KMS-11 (cell line): ENCODE measurements around the gene JARID2.

ENCODE experiments used
- H2AFZ ChIP-seq: fragments of 200-600 bp; sonication (generic); 2 replicates; pipeline ENCODE4 v1.6.1; 2016; ENCODE audit warnings: antibody characterized with exemption, mixed run types, low read depth
- H3K27ac ChIP-seq: fragments of 200-600 bp; sonication (generic); 2 replicates; pipeline ENCODE4 v1.6.1; 2016; ENCODE audit warnings: mild to moderate bottlenecking, mixed run types
- H3K27me3 ChIP-seq: fragments of 200-600 bp; sonication (generic); 2 replicates; pipeline ENCODE4 v1.6.1; 2017; ENCODE audit warnings: mild to moderate bottlenecking, low read depth, mixed run types, moderate library complexity; ENCODE audit not compliant: insufficient read depth
- H3K36me3 ChIP-seq: fragments of 200-600 bp; sonication (generic); 2 replicates; pipeline ENCODE4 v1.6.1; 2017; ENCODE audit warnings: mild to moderate bottlenecking, mixed run types; ENCODE audit not compliant: insufficient read depth
- H3K4me1 ChIP-seq: fragments of 200-600 bp; sonication (generic); 2 replicates; pipeline ENCODE4 v1.6.1; 2016; ENCODE audit warnings: mild to moderate bottlenecking, low read depth, mixed run types; ENCODE audit not compliant: poor library complexity, severe bottlenecking
- H3K4me2 ChIP-seq: fragments of 200-600 bp; sonication (generic); 2 replicates; pipeline ENCODE4 v1.7.0; 2016; ENCODE audit warnings: mild to moderate bottlenecking, mixed run types
- H3K4me3 ChIP-seq: fragments of 200-600 bp; sonication (generic); IDR thresholded peaks from 2 replicates; pipeline ENCODE4 v1.6.1; 2017; ENCODE audit warnings: low read depth, low read length, mixed read lengths; ENCODE audit not compliant: insufficient read depth
- H3K79me2 ChIP-seq: fragments of 200-600 bp; sonication (generic); 2 replicates; pipeline ENCODE4 v1.6.1; 2016; ENCODE audit warnings: low read depth, mixed run types; ENCODE audit not compliant: insufficient read depth
- H3K9ac ChIP-seq: fragments of 200-600 bp; sonication (generic); 2 replicates; pipeline ENCODE4 v1.6.1; 2016; ENCODE audit warnings: mild to moderate bottlenecking, mixed run types
- H4K20me1 ChIP-seq: fragments of 200-600 bp; sonication (generic); 2 replicates; pipeline ENCODE4 v1.6.1; 2016; ENCODE audit warnings: mild to moderate bottlenecking, mixed run types; ENCODE audit not compliant: insufficient read depth
- TF ChIP-seq, protein P1 (sequence below): fragments of 200-600 bp; sonication (generic); conservative IDR thresholded peaks from 2 replicates; pipeline ENCODE4 v1.6.1; 2017; ENCODE audit warnings: low read depth, mild to moderate bottlenecking, antibody characterized with exemption, low read length, moderate library complexity, mixed read lengths

The JARID2 gene

DNA sequence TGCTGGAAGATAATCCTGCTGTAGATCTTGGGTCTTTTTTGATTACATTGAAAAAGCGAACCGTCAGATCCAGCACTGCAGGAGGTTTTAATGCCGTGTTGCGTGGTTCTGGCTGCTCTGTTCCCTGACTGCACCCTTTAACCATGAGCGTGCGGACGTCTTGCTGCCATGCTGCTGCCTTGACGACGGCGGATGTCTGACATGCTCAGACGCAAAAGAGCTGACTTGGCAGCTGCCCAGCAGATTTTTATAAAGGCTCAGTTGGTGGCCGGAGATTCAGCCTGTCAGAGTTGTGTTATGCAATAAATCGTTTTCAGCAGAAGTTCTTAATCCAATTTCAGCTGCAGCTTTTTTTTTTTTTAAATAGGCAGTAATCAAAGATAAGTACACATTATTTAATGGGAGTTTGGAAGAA lies 119.4 kb downstream of the JARID2 start:
- H3K4me1 ChIP-seq = peaks cover 9% of the 10 kb centered on the region
- no peaks in the 10 kb centered on the region for H3K27me3 ChIP-seq
- H3K36me3 ChIP-seq = no peaks in the 10 kb centered on the region
- TF ChIP-seq, protein P1, sequence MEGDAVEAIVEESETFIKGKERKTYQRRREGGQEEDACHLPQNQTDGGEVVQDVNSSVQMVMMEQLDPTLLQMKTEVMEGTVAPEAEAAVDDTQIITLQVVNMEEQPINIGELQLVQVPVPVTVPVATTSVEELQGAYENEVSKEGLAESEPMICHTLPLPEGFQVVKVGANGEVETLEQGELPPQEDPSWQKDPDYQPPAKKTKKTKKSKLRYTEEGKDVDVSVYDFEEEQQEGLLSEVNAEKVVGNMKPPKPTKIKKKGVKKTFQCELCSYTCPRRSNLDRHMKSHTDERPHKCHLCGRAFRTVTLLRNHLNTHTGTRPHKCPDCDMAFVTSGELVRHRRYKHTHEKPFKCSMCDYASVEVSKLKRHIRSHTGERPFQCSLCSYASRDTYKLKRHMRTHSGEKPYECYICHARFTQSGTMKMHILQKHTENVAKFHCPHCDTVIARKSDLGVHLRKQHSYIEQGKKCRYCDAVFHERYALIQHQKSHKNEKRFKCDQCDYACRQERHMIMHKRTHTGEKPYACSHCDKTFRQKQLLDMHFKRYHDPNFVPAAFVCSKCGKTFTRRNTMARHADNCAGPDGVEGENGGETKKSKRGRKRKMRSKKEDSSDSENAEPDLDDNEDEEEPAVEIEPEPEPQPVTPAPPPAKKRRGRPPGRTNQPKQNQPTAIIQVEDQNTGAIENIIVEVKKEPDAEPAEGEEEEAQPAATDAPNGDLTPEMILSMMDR = no peak
- no peak overlapping the region for H3K4me2 ChIP-seq
- H3K9ac ChIP-seq = no peak overlapping the region
- no peak overlapping the region for H3K27ac ChIP-seq
- no peak overlapping the region for H2AFZ ChIP-seq
- H3K4me3 ChIP-seq = no peak overlapping the region
- H3K79me2 ChIP-seq = peaks cover 14% of the 10 kb centered on the region; the same call in 1 of the 2 replicates
- H4K20me1 ChIP-seq = no peaks in the 10 kb centered on the region

GRCh38 chr6:15366003-15366535 lies 120.2 kb downstream of the JARID2 start:
- Histone ChIP-seq H4K20me1 (no peaks in the 10 kb centered on the region), H3K36me3 (no peaks in the 10 kb centered on the region), H3K27ac (no peak overlapping the region), H3K4me1 (peaks cover 9% of the 10 kb centered on the region), H3K4me3 (no peak overlapping the region), H3K79me2 (peaks cover 14% of the 10 kb centered on the region; the same call in 1 of the 2 replicates), H2AFZ (no peak overlapping the region), H3K27me3 (no peaks in the 10 kb centered on the region), H3K9ac (no peak overlapping the region), H3K4me2 (no peak overlapping the region)
- TF ChIP-seq, protein P1 = no peak

DNA sequence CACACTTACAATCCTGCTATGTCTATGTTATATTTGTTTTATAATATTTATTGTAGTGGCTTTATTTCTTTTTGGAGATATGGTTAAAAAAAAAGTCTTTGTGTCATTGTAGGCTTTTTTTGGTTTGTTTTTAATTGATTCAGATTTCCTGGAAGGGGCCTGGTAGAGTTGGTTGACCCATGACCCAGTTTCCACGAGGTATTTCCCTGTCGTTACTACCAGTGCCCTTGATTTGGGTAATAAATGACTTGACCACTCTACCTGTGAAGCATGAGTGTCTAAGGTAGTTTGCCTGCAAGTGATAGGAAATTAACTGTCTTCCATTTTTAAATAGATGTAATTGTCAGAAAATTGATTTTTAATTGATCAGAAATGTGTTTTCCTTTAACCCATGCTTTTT lies 121.0 kb downstream of the JARID2 start:
- Histone ChIP-seq H3K4me2 (no peak overlapping the region), H4K20me1 (no peaks in the 10 kb centered on the region), H3K9ac (no peak overlapping the region)

GRCh38 chr6:15368186-15368585 lies 122.3 kb downstream of the JARID2 start:
- no peak overlapping the region for H3K4me3 ChIP-seq
- no peak overlapping the region for H3K4me2 ChIP-seq
- no peak overlapping the region for H2AFZ ChIP-seq
- TF ChIP-seq, protein P1 = no peak
- no peaks in the 10 kb centered on the region for H3K4me1 ChIP-seq
- H3K27ac ChIP-seq = no peak overlapping the region
- H3K9ac ChIP-seq = no peak overlapping the region
- no peaks in the 10 kb centered on the region for H3K27me3 ChIP-seq
- no peaks in the 10 kb centered on the region for H3K36me3 ChIP-seq
- H3K79me2 ChIP-seq = peaks cover 9% of the 10 kb centered on the region; the same call in 1 of the 2 replicates
- H4K20me1 ChIP-seq = no peaks in the 10 kb centered on the region

More for the DNA sequence above, 121.0 kb downstream of the JARID2 start:
- H3K27ac ChIP-seq = no peak overlapping the region
- no peak overlapping the region for H2AFZ ChIP-seq
- no peaks in the 10 kb centered on the region for H3K36me3 ChIP-seq
- H3K4me3 ChIP-seq = no peak overlapping the region
- no peaks in the 10 kb centered on the region for H3K27me3 ChIP-seq
- TF ChIP-seq, protein P1 = no peak
- peaks cover 9% of the 10 kb centered on the region for H3K4me1 ChIP-seq
- H3K79me2 ChIP-seq = peaks cover 9% of the 10 kb centered on the region; the same call in 1 of the 2 replicates
